Bronchial epithelial cell (primary cell): ENCODE results near the gene SURF4. TPM values are rescaled to one million over a fixed set of nuclear protein-coding genes. Genes with fewer than 3 reads are reported as not detected.

ENCODE experiments used
- DNase-seq: peaks from one replicate; pipeline ENCODE4 v3.0.0-alpha.2; 2010; ENCODE audit warnings: low read depth
- FAIRE-seq: peaks from 2 replicates; lab custom pipeline; 2011; peaks lifted over from hg19 to GRCh38; lab: Jason Lieb, UNC
- H3K27me3 ChIP-seq: 2 replicates; pipeline ENCODE4 v1.5.1; 2011; ENCODE audit warnings: low read length; ENCODE audit not compliant: control insufficient read depth, insufficient read depth
- H3K36me3 ChIP-seq: 2 replicates; pipeline ENCODE4 v1.5.1; 2011; ENCODE audit warnings: low read length; ENCODE audit not compliant: control insufficient read depth, insufficient read depth
- H3K4me3 ChIP-seq: 2 replicates; pipeline ENCODE4 v1.5.1; 2011; ENCODE audit warnings: mild to moderate bottlenecking, low read depth, low read length, control low read depth
- CTCF ChIP-seq: IDR thresholded peaks from 2 replicates; pipeline ENCODE4 v1.5.1; 2011; ENCODE audit warnings: mild to moderate bottlenecking, moderate library complexity, low read length, control low read depth, inconsistent platforms; ENCODE audit not compliant: insufficient read depth, severe bottlenecking
- total RNA-seq: library from RNA; depleted of rRNA; stranded (reverse); fragments of >200 nt; gene quantifications from 2 replicates; pipeline ENCODE4 v1.2.1, GENCODE V29; 2014

Gene SURF4
- 269 and 295 TPM in 2 replicates for total RNA-seq

GRCh38 chr9:133375724-133376654, at the start of gene SURF4, which contains the start of gene STKLD1:
Gene SURF4, minus strand, starts transcription at chr9:133376060. Its CDS starts 91 bp downstream, at chr9:133375969.
Gene STKLD1, plus strand, starts transcription at chr9:133376366. Its CDS starts 108 bp downstream, at chr9:133376474.
- no peaks in the 10 kb centered on the region for H3K27me3 ChIP-seq
- TF ChIP-seq CTCF, result no peak
- DNase-seq (peak; percentile 84), FAIRE-seq (no peak)
- peaks cover 6% of the 10 kb centered on the region for H3K36me3 ChIP-seq
- peak within 1 kb of the TSS; percentile 66 for H3K4me3 ChIP-seq

GRCh38 chr9:133425049-133425632, 49.3 kb upstream of the SURF4 start:
- FAIRE-seq (no peak), DNase-seq (no peak)
- Histone ChIP-seq H3K36me3 (no peaks in the 10 kb centered on the region), H3K27me3 (peaks cover 5% of the 10 kb centered on the region), H3K4me3 (no peak overlapping the region)
- no peak for TF ChIP-seq CTCF

- Histone ChIP-seq H3K4me3 (no peak overlapping the region), H3K27me3 (peaks cover 5% of the 10 kb centered on the region), H3K36me3 (no peaks in the 10 kb centered on the region)
- no peak for FAIRE-seq
- TF ChIP-seq CTCF, result no peak
- no peak for DNase-seq
Measured at GRCh38 chr9:133424187-133424586, 48.3 kb upstream of the SURF4 start.

GRCh38 chr9:133423216-133423615, 47.4 kb upstream of the SURF4 start:
- Histone ChIP-seq H3K27me3 (peaks cover 5% of the 10 kb centered on the region), H3K4me3 (no peak overlapping the region), H3K36me3 (no peaks in the 10 kb centered on the region)
- no peak for FAIRE-seq
- TF ChIP-seq CTCF, result no peak
- no peak for DNase-seq

- DNase-seq, result peak; percentile 17
- Histone ChIP-seq H3K36me3 (no peaks in the 10 kb centered on the region), H3K4me3 (no peak within 1 kb of the TSS), H3K27me3 (no peaks in the 10 kb centered on the region)
- TF ChIP-seq CTCF, result no peak
- FAIRE-seq, result no peak
Measured at GRCh38 chr9:133421615-133422542, 46.0 kb upstream of the SURF4 start, which contains the start of gene ADAMTS13. Gene ADAMTS13, plus strand, starts transcription at chr9:133422367. Its CDS starts 77 bp downstream, at chr9:133422444.
